Measurements from ENCODE around the gene NAV2.

The NAV2 gene

DNA sequence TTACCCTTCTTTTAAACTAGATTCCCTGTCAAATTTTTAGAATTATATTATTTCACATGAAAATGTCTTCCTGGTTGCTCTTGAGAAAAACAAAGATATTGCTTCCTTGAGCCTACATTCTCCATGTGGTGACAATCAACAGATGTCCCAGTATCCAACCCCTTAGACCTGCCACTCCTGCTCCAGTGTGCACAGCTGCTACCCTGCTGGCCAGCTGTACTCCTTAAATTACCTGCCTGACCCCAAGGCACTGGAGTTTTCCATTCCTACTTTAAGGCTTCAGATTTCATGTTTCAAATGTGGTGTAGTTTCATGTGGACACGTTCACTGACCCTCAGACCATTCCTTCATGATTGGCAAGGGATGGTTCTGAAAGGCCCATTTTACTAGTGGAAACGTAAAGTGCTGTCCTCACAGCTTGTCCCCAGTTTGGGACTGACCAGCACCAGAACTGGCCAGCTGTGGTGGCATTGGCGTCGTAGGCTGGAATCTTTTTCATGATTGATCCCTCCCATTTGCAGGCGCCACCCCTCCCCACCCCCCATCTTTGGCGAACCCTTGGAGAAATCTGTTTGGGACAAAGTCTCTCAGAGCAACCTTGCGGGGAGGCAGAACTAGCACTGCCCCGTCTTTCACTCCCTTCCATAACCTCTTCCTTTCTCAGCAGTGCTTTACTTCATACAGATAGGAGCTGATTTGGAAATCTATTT, 324.1 kb downstream of the NAV2 start:
- no peak for DNase-seq (ENCODE audit: low read depth)

DNA sequence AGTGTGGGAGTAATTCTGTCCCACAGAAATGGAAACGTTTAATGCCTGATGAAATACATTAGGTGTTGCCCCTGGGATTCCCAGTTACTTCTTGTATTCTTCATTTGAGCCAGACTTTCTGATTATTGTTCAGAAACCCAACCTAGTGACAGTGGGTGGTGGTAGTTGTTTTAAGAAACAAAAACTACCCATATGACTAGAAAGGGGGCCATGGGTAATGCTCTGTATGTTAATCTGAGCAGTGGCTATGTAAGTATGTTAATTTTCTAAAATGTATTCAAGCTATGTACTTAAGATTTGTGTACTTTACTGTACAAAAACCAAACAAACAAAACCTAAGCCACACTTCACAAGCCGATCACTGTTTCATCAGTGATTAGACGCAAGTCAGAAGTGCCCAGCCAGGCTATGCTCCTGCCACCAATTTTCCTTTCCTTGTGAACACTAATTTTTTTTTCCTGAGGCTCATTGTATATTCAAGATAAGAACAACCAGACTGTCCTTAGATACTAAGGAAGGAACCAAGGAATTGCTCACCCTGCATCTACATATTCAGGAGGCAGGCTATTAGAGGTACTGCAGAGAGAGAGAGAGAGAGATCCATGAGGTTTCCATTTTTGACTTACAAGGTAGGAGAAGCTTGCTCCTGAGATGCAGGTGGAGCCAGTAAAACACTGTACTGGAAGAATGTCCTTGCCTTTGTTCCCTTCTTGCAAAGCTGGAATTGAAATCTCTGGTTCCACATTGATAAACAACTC, 324.9 kb downstream of the NAV2 start:
- DNase-seq (ENCODE audit: low read depth) = no peak

DNA sequence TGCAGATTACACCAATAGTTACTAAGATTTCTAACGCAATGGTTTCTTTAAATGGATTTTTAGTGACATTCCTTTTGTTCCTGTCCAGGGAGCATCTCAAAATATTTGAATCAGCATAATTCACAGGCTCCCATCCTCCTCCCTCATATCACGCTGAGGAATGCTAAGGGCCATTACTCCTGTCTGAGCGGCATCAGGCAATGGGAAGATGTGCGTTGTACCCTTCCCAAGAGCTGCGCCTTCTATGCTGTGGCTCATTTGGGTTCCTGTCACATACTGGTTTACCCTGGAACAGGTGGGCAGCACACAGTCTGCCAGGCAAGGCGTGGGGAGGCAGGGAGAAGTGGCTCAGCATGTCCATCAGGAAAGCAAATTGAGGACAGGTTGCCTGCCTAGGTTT, 325.8 kb downstream of the NAV2 start:
- DNase-seq (ENCODE audit: low read depth) = no peak

DNA sequence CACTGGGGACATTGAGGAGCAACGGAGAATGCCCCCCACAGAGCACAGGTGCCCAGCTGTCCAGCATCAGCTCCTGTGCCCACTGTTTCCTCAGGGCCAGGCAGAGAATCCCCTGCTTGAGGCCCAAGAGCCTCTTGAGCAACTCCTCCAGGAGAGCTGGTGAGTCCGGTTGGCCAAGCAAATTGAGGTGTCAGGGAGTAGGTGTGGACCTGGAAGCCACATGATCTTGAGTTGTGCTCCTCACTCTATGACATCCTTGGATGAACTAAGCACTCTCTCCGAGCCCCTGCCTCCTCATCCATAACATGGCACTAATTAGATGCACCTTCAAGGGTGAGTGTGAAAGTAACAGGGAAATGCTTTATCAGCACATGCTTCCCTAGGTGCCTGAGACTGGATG, 326.3 kb downstream of the NAV2 start:
- no peak for DNase-seq (ENCODE audit: low read depth)

DNA sequence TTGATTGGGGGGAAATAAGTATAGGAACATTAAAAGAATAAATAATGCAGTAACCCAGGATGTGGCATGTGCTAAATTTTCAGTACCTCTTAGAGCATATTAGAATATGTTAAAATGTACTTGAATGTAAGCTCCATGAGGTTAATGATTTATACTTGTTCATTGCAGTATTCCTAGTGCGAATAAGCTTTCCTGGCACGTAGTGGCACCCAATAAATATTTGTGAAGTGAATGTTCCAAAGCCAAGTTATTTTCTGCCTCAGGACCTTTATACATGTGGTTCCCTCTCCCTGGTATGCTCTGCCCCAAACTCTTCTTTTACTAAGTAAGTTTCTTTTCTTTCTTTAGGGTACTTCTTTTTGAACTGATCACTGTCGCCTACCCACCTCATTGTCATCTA, 328.9 kb downstream of the NAV2 start:
- DNase-seq (ENCODE audit: low read depth) = no peak

DNA sequence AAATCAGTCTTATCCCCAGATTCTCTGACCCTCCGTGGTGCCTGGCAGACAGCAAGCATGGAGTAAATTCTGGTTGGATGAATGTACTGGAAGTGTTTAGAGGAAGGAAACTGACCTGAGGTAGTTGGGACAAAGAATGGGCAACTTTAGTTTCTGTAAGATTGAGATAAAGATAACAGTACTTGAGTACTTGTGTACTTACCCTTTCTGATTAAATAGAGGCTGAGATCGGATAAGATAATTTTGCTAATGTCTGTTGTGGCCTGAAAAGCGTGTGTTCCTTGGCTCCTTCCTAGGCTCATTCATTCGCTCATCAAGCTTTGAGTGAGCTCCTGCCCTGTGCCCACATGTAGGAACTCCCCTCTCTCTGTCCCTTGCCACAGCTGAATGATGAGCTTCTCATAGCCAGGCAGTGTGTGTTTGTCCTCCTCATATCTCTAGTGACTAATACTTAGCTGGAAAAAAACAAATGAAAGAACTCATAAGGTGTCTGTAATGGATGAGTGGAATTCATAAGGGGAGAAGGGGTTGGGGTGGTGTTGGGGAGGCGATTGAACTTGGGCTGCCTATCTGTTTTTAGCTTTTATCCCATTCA, 329.5 kb downstream of the NAV2 start:
- no peak for DNase-seq (ENCODE audit: low read depth)

DNA sequence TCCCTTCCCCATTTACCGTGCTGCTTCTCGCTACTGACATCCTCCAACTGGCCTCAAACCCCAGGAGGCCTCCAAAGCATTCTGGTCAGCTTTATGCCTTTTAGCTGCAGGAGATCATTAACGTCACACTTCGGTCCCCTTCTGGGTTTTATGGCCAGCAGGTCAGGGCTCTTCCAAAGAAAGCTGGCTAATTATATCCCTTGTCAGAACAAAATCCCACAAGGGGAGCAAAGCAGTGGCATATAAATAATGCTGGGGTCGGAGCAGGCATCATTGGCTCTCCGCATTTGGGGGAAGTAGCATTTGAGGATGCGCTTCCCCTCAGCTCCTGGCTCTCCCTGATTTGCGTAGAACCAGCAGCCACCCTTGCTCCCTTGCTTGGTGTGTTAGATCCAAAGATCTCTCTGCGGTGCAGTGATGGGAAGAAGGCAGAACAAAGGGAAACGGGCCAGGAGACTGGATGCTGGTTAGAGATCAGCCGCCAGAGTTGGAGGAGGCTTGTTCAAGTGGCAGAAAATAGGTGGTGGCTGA, 330.2 kb downstream of the NAV2 start:
- no peak for DNase-seq (ENCODE audit: low read depth)

DNA sequence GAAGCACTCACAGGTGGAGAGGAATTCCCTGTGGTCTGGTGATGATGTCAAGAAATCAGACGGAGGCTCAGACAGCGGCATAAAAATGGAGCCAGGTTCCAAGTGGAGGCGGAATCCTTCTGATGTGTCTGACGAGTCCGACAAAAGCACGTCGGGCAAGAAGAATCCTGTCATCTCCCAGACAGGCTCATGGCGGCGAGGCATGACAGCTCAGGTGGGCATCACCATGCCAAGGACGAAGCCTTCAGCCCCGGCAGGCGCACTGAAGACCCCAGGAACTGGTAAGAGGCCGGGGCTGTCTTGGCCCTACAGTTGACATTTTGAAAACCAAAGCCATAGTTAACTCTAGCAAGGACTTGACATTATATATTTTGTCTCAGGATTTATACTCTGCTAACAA, 331.4 kb downstream of the NAV2 start:
- no peak for DNase-seq (ENCODE audit: low read depth)

DNA sequence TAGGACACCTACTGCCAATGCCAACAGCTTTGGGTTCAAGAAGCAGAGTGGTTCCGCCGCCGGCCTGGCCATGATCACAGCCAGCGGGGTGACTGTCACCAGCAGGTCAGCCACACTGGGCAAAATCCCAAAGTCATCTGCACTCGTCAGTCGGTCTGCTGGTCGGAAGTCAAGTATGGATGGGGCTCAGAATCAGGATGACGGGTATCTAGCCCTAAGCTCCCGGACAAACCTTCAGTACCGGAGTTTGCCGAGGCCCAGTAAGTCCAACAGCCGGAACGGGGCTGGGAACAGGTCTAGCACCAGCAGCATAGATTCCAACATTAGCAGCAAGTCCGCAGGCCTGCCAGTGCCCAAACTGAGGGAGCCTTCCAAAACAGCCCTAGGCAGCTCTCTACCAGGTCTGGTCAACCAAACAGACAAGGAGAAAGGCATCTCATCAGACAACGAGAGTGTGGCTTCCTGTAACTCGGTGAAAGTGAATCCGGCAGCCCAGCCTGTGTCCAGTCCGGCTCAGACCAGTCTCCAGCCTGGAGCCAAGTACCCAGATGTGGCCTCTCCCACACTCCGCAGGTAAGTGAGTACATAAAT, 332.6 kb downstream of the NAV2 start:
- DNase-seq (ENCODE audit: low read depth) = no peak

DNA sequence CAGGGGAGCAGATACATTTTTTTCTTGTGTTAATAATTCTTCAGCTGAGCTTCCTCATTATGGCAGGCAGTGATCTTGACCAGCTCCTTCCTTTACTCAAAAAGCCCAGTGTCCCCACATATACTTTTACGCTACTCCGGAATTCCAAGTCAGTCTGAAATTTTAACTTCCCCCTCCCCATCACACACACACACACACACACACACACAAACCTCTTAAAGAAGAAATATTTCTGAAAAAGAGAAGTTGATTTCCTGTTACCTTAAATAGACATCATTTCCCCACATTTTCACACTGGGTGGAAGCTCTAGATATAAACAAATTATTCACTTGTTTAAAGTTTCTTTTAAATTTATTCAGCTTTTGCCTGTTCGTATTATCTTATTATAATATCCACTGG, 333.8 kb downstream of the NAV2 start:
- DNase-seq (ENCODE audit: low read depth) = no peak

DNA sequence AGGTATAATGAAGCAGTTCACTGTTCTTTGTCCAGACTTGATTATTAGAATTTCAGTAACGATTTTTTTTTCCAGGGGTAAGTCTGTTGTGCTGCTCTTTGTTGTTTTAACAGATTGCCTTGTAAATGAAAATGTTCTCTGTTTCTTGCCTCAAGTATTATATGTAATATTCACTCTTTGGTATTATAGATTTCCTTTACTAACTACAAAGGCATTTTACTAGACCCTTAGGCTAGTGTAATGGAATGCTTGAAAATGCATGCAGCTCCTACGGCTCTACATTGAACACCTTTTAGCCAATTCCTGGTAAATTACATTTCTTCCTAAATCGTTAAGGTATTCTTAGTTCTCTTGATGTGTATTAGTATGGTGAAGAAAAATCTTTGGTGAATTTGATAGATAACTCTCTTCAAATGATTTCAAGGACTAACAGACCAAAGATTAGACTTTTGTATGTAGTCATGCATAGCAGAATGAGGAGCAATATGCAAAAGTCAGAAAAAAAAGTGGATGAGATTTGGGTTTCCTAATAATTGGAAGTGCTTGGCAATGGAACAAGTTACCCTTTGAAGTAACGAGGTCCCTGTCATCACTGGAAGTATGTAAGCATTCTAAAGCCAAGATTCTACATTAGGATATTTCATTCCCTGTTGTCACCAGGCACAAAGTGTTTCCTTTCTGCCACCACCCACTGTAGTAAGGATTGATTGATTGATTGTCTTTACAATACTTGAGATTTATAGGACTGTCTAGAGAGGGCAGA, 334.6 kb downstream of the NAV2 start:
- no peak for DNase-seq (ENCODE audit: low read depth)

DNA sequence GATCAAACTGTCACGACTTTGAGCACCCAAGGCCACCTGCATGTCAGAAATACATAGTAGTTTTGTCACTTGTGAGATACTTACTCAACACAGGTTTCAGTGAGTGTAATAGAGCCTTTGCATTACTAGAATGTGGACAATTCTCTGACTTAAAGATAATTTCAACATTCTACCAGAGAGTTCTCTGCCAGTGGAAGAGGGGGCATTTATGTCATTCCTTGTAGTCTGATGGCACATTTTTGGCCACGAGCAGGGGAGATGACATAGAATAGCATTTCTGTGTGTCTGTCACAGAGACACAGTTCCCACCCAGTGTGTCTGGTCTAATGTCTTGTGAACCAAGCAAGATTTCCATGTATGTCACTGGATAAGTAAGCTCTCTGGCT, 335.1 kb downstream of the NAV2 start:
- DNase-seq (ENCODE audit: low read depth) = no peak

DNA sequence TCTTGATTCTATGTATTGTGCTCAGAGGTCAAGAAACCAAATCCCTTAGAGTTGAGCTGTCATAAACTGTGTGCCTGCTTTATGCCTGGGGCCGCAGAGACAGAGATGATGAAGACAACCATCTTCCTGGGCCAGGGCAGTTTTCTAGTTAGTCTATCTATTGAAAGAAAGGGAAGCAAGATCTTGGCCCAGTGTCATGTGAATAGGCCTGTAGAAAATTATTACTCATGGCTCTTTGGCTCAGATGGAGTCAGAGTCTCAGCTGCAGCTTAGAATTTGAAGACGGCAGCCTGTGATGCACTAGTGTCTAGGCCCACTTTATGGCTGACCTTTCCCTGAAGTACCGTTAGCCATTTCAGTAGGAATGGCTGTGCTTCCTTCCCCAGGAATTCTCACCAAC, 335.6 kb downstream of the NAV2 start:
- DNase-seq (ENCODE audit: low read depth) = no peak

DNA sequence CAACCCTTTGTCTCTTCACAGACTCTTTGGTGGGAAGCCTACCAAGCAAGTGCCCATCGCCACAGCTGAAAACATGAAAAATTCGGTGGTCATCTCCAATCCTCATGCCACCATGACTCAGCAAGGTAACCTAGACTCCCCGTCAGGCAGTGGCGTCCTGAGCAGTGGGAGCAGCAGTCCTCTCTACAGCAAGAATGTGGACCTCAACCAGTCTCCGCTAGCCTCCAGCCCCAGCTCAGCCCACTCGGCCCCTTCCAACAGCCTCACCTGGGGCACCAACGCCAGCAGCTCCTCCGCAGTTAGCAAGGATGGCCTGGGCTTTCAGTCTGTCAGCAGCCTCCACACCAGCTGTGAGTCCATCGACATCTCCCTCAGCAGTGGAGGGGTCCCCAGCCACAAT, 336.1 kb downstream of the NAV2 start:
- DNase-seq (ENCODE audit: low read depth) = no peak

DNA sequence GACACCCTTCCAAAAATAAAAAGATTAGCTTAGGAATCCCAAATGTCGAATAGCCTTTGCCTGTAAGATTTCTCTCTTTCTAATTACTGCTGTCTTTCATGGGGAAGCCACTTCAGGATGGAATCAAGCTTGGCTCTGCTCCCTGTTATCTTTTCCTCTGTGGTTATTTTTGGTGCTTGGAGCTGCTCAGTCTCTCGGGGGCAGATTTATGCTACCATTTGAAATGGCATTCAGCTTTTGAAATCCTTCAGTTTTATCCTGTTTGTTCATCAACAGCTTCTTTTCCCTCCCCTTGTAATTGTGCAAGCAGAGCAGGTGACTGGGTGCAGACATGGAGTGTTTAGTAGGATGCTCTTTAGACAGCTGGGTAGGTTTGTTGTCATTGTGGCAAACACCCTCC, 336.6 kb downstream of the NAV2 start:
- no peak for DNase-seq (ENCODE audit: low read depth)

DNA sequence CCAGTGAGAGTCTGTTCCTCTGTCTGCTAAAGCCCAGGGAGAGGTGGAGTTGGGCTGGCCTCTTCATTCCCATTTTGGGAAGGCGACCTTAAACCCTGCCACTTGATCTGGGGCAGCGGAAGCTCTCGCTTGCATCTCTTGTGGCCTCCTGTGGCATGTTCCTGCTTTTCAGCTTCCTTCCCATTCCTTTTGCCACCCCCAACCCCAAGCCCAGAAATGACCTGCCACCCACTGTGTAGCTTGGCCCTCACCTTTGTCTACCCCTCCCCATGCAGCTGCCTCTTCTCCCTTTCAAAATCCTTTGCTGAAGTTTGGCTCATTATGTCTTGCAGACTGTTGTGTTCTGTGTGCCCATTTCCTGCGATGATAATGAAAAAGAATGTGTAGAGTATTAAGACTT, 337.4 kb downstream of the NAV2 start:
- no peak for DNase-seq (ENCODE audit: low read depth)

DNA sequence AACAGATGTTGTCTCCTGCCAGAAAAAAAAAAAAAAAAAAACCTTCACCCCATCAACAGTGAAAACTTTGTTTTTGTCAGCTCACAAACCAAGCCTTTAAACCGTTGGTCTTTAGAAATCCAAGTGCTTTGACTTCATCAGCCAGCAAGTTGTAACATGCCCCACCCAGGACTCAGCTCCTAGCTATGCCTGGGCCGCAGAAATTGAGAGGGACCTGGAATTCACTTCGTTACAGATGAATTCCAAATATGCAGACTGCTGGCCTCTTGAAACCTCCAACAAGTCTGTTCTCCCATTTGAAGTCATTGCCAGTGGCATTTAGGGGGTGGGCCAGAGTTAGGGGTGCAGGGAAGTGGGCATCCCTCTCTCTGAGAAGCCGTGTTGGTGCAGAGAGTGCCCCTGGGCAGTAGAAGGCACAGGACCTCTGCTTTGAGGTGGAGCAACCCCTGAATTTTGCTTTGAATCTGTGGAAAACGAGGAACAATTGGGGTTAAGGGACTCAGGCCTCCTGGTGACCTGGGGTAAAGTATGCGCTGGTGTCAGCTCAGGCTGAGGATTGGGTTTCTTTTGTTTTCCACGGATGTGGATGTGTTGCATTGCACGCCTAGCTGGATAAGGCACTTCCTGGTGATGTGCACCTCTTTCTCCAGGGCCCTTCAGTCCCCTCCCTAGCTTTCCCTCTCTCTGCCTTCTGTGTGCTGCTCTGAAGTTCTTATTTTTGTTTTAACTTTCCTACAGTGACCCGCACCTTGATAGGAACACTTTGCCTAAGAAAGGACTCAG, 338.1 kb downstream of the NAV2 start:
- DNase-seq (ENCODE audit: low read depth) = no peak

DNA sequence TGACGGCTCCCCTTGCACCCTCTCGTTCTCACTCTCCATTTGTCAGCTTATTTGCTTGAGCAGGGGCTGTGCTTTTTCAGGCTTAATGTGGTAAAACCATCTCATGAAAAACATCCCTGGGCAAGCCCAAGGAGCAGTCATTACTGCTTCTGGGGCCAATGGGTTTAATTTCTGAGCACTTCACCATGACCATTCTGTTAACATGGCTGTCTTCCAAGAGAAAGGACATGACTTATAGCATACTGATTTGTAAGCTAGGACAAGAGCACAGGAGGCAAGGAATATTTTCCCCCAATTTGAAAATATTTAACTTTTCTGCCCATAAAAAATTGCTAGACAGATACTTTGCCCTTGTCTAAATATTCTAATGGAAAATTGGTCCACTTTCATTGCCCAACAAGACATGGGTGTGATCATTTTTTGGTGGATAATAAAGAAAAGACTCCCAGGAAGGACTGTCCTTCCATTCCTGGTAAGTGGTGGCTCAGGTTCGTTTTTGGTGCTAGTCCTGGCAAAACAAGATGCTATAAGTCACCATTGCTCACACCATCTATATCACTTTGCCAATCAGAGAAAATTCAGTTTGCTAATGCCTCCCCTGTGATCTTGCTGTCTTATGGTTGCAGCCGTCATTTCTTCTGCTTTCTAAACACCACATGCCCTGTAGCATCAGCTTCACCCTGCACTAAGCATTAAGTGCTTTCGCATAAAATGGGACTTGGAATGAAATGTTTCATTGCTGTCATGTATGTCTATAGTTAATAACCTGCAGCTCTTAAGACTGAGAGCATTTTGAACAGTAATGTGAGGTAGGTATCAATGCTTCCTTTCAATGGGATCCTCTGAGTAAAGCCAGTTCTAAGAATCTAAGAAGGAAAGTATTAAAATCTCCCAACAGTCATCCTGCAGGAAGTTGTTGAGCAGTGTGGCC, 339.1 kb downstream of the NAV2 start:
- DNase-seq (ENCODE audit: low read depth) = no peak

DNA sequence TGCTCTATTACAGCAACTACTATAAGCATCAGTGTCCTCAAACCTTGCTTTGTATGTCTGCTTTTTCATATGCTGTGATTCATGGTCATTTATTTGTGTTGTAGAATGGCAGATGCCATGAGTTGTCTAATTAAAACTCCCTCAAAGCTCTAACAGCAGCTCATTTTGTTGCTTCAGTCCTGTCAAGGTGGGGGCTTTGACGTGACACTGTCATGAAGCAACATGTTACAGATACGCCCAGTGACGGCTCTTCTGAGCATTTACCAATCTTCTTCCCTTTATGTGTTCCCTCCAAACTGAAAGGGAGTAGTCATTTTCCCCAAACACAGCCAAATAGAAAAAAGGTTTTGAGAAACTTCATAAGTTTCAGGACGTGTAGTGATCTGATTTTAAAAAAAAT, 340.9 kb downstream of the NAV2 start:
- DNase-seq (ENCODE audit: low read depth) = no peak

DNA sequence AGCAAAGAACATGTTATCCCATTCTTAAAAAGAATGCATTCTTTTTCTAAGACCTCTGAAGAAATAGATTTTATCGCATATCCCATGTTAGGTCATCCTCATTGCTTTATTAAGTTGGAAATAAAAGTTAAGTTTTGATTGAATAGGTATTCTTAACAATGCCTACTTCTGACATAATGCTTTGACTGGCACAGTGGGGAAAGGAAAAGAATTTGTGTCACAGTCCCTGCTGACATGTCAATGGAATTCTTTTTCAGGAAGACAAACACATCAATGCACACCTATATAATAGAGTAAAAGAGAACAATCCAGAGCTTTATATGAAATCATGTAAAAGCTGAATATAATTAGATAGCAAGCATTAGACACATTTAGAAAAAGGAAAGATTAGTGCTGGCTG, 341.9 kb downstream of the NAV2 start:
- no peak for DNase-seq (ENCODE audit: low read depth)

All from activated T-helper 1 cell treated with Interleukin-2 at 50 U/mL for 16 hours (primary cell).